Mucosa of gallbladder (tissue), 1 donor: Measurements from ENCODE around the gene RALB. TPM values are rescaled to one million over a fixed set of nuclear protein-coding genes. Genes with fewer than 3 reads are reported as not detected.
"Not testable (repeated sequence)": the region's sequence is repeated elsewhere in the genome, so short reads cannot be mapped to it uniquely, and the experiment has no call there.

Experiments
- DNase-seq: peaks from one replicate; pipeline ENCODE4 v3.0.0-alpha.2; 2020; ENCODE audit warnings: low spot score
- total RNA-seq: library from RNA; stranded (reverse); gene quantifications from one replicate; pipeline ENCODE4 v1.2.1, GENCODE V29; 2021
- donor health status: DM: no; HTN: no; CAD: no.

RALB gene
- total RNA-seq, 1 donor from 2014 or later, result 48.1 TPM

GRCh38 chr2:120243211-120243610 lies 9.4 kb upstream of the RALB start:
- no peak for DNase-seq

GRCh38 chr2:120243875-120244553 lies 8.6 kb upstream of the RALB start:
- no peak for DNase-seq

- DNase-seq, result no peak
Measured at GRCh38 chr2:120244656-120245519, 7.8 kb upstream of the RALB start.

GRCh38 chr2:120245520-120246332 lies 6.9 kb upstream of the RALB start:
- DNase-seq, result no peak

GRCh38 chr2:120246546-120247300 lies 5.9 kb upstream of the RALB start:
- DNase-seq, result no peak

- no peak for DNase-seq
Measured at GRCh38 chr2:120247851-120248250, 4.8 kb upstream of the RALB start.

GRCh38 chr2:120250640-120251039 lies 2.0 kb upstream of the RALB start:
- no peak for DNase-seq

GRCh38 chr2:120251078-120251477 lies 1.6 kb upstream of the RALB start:
- no peak for DNase-seq

- no peak for DNase-seq
Measured at GRCh38 chr2:120251880-120252224, 800 bp upstream of the RALB start.

GRCh38 chr2:120253021-120253882 lies 600 bp downstream of the RALB start:
- DNase-seq, result peak; percentile 79

GRCh38 chr2:120254178-120254577 lies 1.5 kb downstream of the RALB start:
- no peak for DNase-seq

GRCh38 chr2:120255071-120255470 lies 2.4 kb downstream of the RALB start:
- DNase-seq, result no peak

- no peak for DNase-seq
Measured at GRCh38 chr2:120255986-120256650, 3.5 kb downstream of the RALB start.

- DNase-seq, result no peak
Measured at GRCh38 chr2:120256651-120257000, 4.0 kb downstream of the RALB start.

- no peak for DNase-seq
Measured at GRCh38 chr2:120257522-120257921, 4.9 kb downstream of the RALB start.

GRCh38 chr2:120258196-120258595 lies 5.5 kb downstream of the RALB start:
- no peak for DNase-seq

- not testable (repeated sequence) for DNase-seq
Measured at GRCh38 chr2:120259939-120260338, 7.3 kb downstream of the RALB start.

GRCh38 chr2:120260736-120261135 lies 8.1 kb downstream of the RALB start:
- no peak for DNase-seq

- DNase-seq, result no peak
Measured at GRCh38 chr2:120261387-120262006, 8.8 kb downstream of the RALB start.

- DNase-seq, result no peak
Measured at GRCh38 chr2:120262150-120262549, 9.5 kb downstream of the RALB start.
